ENCODE results near the gene FAM209A. TPM values are rescaled to one million over a fixed set of nuclear protein-coding genes. Genes with fewer than 3 reads are reported as not detected.

FAM209A gene
- total RNA-seq, 1 experiment from 2014 or later, result 0.34 TPM

DNA sequence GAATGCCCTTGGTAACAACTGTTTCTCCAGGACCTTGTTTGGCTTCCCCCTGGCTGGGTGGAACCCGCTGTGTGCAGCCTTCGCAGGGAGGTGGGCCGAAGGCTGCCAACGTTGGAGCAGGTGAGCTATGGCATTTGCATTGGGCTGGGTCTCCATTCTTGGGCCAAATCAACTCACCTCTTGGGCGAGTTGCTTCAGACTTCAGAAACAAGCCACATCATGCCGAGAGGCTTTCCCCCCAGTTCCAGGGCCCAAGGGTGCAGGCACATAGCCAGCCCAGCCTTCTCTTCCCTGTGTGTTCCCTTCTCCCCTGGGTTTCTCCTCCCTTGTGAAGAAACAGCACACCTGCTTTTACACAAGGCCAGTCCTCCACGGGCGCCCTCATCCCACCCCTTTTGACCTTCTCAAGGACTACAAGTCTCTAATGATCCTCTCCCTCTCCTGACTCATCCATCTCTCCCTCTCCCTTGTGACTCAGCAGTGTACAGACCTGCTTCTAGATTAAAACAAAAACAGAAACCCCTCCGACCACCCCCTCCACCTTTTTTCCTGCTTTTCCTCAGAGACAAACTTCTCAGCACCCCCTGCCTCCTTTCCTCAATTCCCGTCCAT lies 50.1 kb downstream of the FAM209A start:
- TF ChIP-seq FOSL1 (IDR thresholded peaks at IDR 0.05; ENCODE audit: low read depth), result no peak
- ChIA-PET POLR2A (interaction anchor here (0.8 kb wide), 1 partner anchor 24 kb away, joined by 3 read pairs; no protein-coding TSS in a partner anchor), CTCF (no interaction called here), RAD21 (ENCODE audit: low non-redundant PET in 1 of 2, low total read pairs in 2 of 2, uncharacterized antibody in 2 of 2, unreplicated experiment in 2 of 2) (no interaction called here)
- H3K4me3 ChIP-seq (replicated peaks in 1 of 2; ENCODE audit: low read depth in 1 of 2, low read length in 2 of 2), result no peak overlapping the region
- DNase-seq (ENCODE audit: low read depth, low spot score), result no peak
- no peaks in the 10 kb centered on the region for H3K36me3 ChIP-seq (ENCODE audit: control insufficient read depth in 1 of 2, insufficient read depth in 2 of 2, low read length in 2 of 2)
- H3K9me3 ChIP-seq (ENCODE audit: control insufficient read depth in 1 of 2, insufficient read depth in 1 of 2, low read depth in 1 of 2, low read length in 2 of 2), result no peaks in the 10 kb centered on the region
- no peak overlapping the region for H3K27ac ChIP-seq (ENCODE audit: low read depth, low read length)
- no peaks in the 10 kb centered on the region for H3K79me2 ChIP-seq (ENCODE audit: insufficient read depth, low read length)
- intact Hi-C loops (cut with micrococcal nuclease), result loop anchor here (5.0 kb wide), 1 partner anchor 1922 kb away; no protein-coding TSS in a partner anchor
- H3K4me1 ChIP-seq (ENCODE audit: control insufficient read depth in 1 of 2, insufficient read depth in 2 of 2, low read length in 2 of 2), result peaks cover 4 to 27% of the 10 kb centered on the region in 2 experiments; a peak in 2 of 4 replicates
- peak; percentile 51; the same call in 1 of the 2 replicates for ATAC-seq
- peak overlapping the region; percentile 35 for H2AFZ ChIP-seq (ENCODE audit: low read depth, low read length, poor library complexity, severe bottlenecking)
- BruUV-seq (replicated peaks), result no TSS peak
- H3K9ac ChIP-seq (ENCODE audit: low read length), result no peak overlapping the region
- H3K4me2 ChIP-seq (ENCODE audit: low read length), result peak overlapping the region; percentile 36
- H3K27me3 ChIP-seq (ENCODE audit: insufficient read depth, low read length), result no peaks in the 10 kb centered on the region
- no peaks in the 10 kb centered on the region for H4K20me1 ChIP-seq (ENCODE audit: insufficient read depth)
- no peaks in the 10 kb centered on the region for H3K9me2 ChIP-seq (ENCODE audit: insufficient read depth)

GRCh38 chr20:56575157-56575556 lies 50.6 kb downstream of the FAM209A start:
- Histone ChIP-seq H3K27ac (ENCODE audit: low read depth, low read length) (no peak overlapping the region), H3K9ac (ENCODE audit: low read length) (no peak overlapping the region), H3K9me2 (ENCODE audit: insufficient read depth) (no peaks in the 10 kb centered on the region), H3K36me3 (ENCODE audit: control insufficient read depth in 1 of 2, insufficient read depth in 2 of 2, low read length in 2 of 2) (no peaks in the 10 kb centered on the region), H3K4me3 (replicated peaks in 1 of 2; ENCODE audit: low read depth in 1 of 2, low read length in 2 of 2) (no peak overlapping the region), H3K27me3 (ENCODE audit: insufficient read depth, low read length) (no peaks in the 10 kb centered on the region), H3K4me1 (ENCODE audit: control insufficient read depth in 1 of 2, insufficient read depth in 2 of 2, low read length in 2 of 2) (peaks cover 4 to 27% of the 10 kb centered on the region in 2 experiments; a peak in 2 of 4 replicates), H2AFZ (ENCODE audit: low read depth, low read length, poor library complexity, severe bottlenecking) (peak overlapping the region; percentile 35), H3K4me2 (ENCODE audit: low read length) (peak overlapping the region; percentile 36), H3K9me3 (ENCODE audit: control insufficient read depth in 1 of 2, insufficient read depth in 1 of 2, low read depth in 1 of 2, low read length in 2 of 2) (no peaks in the 10 kb centered on the region), H3K79me2 (ENCODE audit: insufficient read depth, low read length) (no peaks in the 10 kb centered on the region), H4K20me1 (ENCODE audit: insufficient read depth) (no peaks in the 10 kb centered on the region)
- ATAC-seq (no peak), DNase-seq (ENCODE audit: low read depth, low spot score) (no peak)
- TF ChIP-seq POLR2A (IDR thresholded peaks at IDR 0.05; ENCODE audit: borderline replicate concordance, extremely low read depth, insufficient read depth, insufficient read length), result no peak
- TF ChIP-seq SP1 (IDR thresholded peaks at IDR 0.05; ENCODE audit: low read depth), result no peak
- no peak for TF ChIP-seq FOSL1 (IDR thresholded peaks at IDR 0.05; ENCODE audit: low read depth)
- no peak for TF ChIP-seq POLR2AphosphoS5 (IDR thresholded peaks at IDR 0.05; ENCODE audit: low read depth, low read length)
- no peak for TF ChIP-seq EZH2phosphoT487 (IDR thresholded peaks at IDR 0.05; ENCODE audit: borderline replicate concordance)
- TF ChIP-seq, protein P1, sequence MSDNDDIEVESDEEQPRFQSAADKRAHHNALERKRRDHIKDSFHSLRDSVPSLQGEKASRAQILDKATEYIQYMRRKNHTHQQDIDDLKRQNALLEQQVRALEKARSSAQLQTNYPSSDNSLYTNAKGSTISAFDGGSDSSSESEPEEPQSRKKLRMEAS (IDR thresholded peaks at IDR 0.05), result no peak
- TF ChIP-seq ELF1 (IDR thresholded peaks at IDR 0.05; ENCODE audit: borderline replicate concordance, low read depth), result no peak
- TF ChIP-seq, protein P2, sequence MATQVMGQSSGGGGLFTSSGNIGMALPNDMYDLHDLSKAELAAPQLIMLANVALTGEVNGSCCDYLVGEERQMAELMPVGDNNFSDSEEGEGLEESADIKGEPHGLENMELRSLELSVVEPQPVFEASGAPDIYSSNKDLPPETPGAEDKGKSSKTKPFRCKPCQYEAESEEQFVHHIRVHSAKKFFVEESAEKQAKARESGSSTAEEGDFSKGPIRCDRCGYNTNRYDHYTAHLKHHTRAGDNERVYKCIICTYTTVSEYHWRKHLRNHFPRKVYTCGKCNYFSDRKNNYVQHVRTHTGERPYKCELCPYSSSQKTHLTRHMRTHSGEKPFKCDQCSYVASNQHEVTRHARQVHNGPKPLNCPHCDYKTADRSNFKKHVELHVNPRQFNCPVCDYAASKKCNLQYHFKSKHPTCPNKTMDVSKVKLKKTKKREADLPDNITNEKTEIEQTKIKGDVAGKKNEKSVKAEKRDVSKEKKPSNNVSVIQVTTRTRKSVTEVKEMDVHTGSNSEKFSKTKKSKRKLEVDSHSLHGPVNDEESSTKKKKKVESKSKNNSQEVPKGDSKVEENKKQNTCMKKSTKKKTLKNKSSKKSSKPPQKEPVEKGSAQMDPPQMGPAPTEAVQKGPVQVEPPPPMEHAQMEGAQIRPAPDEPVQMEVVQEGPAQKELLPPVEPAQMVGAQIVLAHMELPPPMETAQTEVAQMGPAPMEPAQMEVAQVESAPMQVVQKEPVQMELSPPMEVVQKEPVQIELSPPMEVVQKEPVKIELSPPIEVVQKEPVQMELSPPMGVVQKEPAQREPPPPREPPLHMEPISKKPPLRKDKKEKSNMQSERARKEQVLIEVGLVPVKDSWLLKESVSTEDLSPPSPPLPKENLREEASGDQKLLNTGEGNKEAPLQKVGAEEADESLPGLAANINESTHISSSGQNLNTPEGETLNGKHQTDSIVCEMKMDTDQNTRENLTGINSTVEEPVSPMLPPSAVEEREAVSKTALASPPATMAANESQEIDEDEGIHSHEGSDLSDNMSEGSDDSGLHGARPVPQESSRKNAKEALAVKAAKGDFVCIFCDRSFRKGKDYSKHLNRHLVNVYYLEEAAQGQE (IDR thresholded peaks at IDR 0.05; ENCODE audit: low read depth), result no peak
- no peak for TF ChIP-seq EGR1 (IDR thresholded peaks at IDR 0.05; ENCODE audit: low read depth)
- TF ChIP-seq SIN3A (IDR thresholded peaks at IDR 0.05; ENCODE audit: low read depth), result no peak
- TF ChIP-seq RAD21 (IDR thresholded peaks at IDR 0.05; ENCODE audit: low read depth), result no peak
- TF ChIP-seq ZFX (IDR thresholded peaks at IDR 0.05), result no peak
- CTCF ChIA-PET, result no interaction called here
- RAD21 ChIA-PET (ENCODE audit: low non-redundant PET in 1 of 2, low total read pairs in 2 of 2, uncharacterized antibody in 2 of 2, unreplicated experiment in 2 of 2), result no interaction called here
- intact Hi-C loops (cut with micrococcal nuclease), result loop anchor here (5.0 kb wide), 1 partner anchor 1923 kb away; no protein-coding TSS in a partner anchor
- BruUV-seq (replicated peaks), result no TSS peak
- POLR2A ChIA-PET, result no interaction called here
